H1 (cell line): ENCODE data around the gene KLHL10. TPM values are rescaled to one million over a fixed set of nuclear protein-coding genes. Genes with fewer than 3 reads are reported as not detected.

ENCODE experiments used
- CTCF ChIA-PET: fragments of 300-600 bp; sonication (Branson Sonifier 250); formaldehyde crosslinking; loops from one replicate; lab custom pipeline; 2021; ENCODE audit not compliant: partially characterized antibody; lab: Charles Lee
- POLR2A ChIA-PET: fragments of 300-600 bp; sonication (Branson Sonifier 250); formaldehyde crosslinking; loops from one replicate; lab custom pipeline; 2021; ENCODE audit warnings: inconsistent platforms; ENCODE audit not compliant: partially characterized antibody; lab: Charles Lee
- DNase-seq, 2 experiments: peaks; one replicate each; pipeline versions ENCODE4 v3.0.0 to v3.0.0-alpha.2; 2010 to 2022; ENCODE audit warnings: low spot score in 2 of 2, low read depth in 1 of 2, mixed read lengths in 1 of 2
- FAIRE-seq: peaks from 2 replicates; lab custom pipeline; 2011; peaks lifted over from hg19 to GRCh38; lab: Jason Lieb, UNC
- H2AFZ ChIP-seq: 2 replicates; pipeline ENCODE4 v1.8.1; 2012; ENCODE audit warnings: low read length, inconsistent platforms
- H2AK5ac ChIP-seq: 2 replicates; pipeline ENCODE4 v1.6.1; 2013; ENCODE audit warnings: low read depth, low read length
- H2BK120ac ChIP-seq: replicated peaks from 2 replicates; pipeline ENCODE3; 2013; ENCODE audit warnings: low read depth, low read length, inconsistent platforms
- H2BK12ac ChIP-seq: 2 replicates; pipeline ENCODE4 v1.6.1; 2013; ENCODE audit warnings: low read depth, low read length
- H2BK15ac ChIP-seq: 2 replicates; pipeline ENCODE4 v1.6.1; 2013; ENCODE audit warnings: low read length
- H2BK20ac ChIP-seq: 2 replicates; pipeline ENCODE4 v1.6.1; 2013; ENCODE audit warnings: low read length
- H2BK5ac ChIP-seq: 2 replicates; pipeline ENCODE4 v1.6.1; 2013; ENCODE audit warnings: low read depth, low read length
- H3K14ac ChIP-seq: 2 replicates; pipeline ENCODE4 v1.6.1; 2013; ENCODE audit warnings: inconsistent platforms; ENCODE audit not compliant: insufficient read length
- H3K18ac ChIP-seq: 2 replicates; pipeline ENCODE4 v1.6.1; 2013; ENCODE audit warnings: low read length; ENCODE audit errors: extremely low read depth
- H3K23ac ChIP-seq: 2 replicates; pipeline ENCODE4 v1.6.1; 2013; ENCODE audit warnings: inconsistent platforms; ENCODE audit not compliant: insufficient read length
- H3K23me2 ChIP-seq: 2 replicates; pipeline ENCODE4 v1.6.1; 2013; ENCODE audit warnings: low read depth, low read length
- H3K27ac ChIP-seq: 2 replicates; pipeline ENCODE4 v1.6.1; 2011; ENCODE audit warnings: low read depth, low read length, inconsistent platforms
- H3K27me3 ChIP-seq, 4 experiments: replicated peaks in 1 of 4; 1 replicate in 1 of 4; 2 replicates in 3 of 4; pipeline versions ENCODE4 v1.6.1 to v1.8.1; 2011 to 2013; ENCODE audit warnings: low read length in 3 of 4, mild to moderate bottlenecking in 3 of 4, inconsistent platforms in 2 of 4, mixed read lengths in 2 of 4, moderate library complexity in 1 of 4; ENCODE audit not compliant: control insufficient read depth in 3 of 4, insufficient read depth in 3 of 4; ENCODE audit errors: extremely low read depth in 1 of 4
- H3K36me3 ChIP-seq, 4 experiments: 2 replicates each; pipeline versions ENCODE4 v1.6.1 to v1.8.1; 2011 to 2013; ENCODE audit warnings: mild to moderate bottlenecking in 4 of 4, low read length in 3 of 4, moderate library complexity in 2 of 4, control low read depth in 1 of 4, inconsistent platforms in 1 of 4; ENCODE audit not compliant: insufficient read depth in 4 of 4, control insufficient read depth in 2 of 4
- H3K4ac ChIP-seq: replicated peaks from 2 replicates; pipeline ENCODE3; 2013; ENCODE audit warnings: low read length, low read depth, mixed read lengths, inconsistent platforms; ENCODE audit not compliant: insufficient read length
- H3K4me1 ChIP-seq, 4 experiments: replicated peaks in 1 of 4; 1 replicate in 1 of 4; 2 replicates in 3 of 4; pipeline versions ENCODE4 v1.6.1 to v1.8.1; 2011 to 2013; ENCODE audit warnings: low read length in 3 of 4, inconsistent platforms in 2 of 4, mixed read lengths in 1 of 4; ENCODE audit not compliant: insufficient read depth in 4 of 4, control insufficient read depth in 3 of 4
- H3K4me2 ChIP-seq, 2 experiments: 2 replicates each; pipeline versions ENCODE4 v1.6.1 to v1.8.1; 2011 to 2013; ENCODE audit warnings: low read depth in 2 of 2, low read length in 2 of 2, control low read depth in 1 of 2, inconsistent platforms in 1 of 2, mild to moderate bottlenecking in 1 of 2; ENCODE audit not compliant: insufficient read depth in 1 of 2
- H3K4me3 ChIP-seq, 4 experiments: fragments of 200-600, 300-600 bp in 1 of 4; sonication (generic), shearing (Covaris generic), sonication (Bioruptor Twin) in 1 of 4; 2 replicates each; pipeline versions ENCODE4 v1.5.1 to v1.8.1; 2011 to 2016; ENCODE audit warnings: low read length in 4 of 4, low read depth in 3 of 4, control low read depth in 2 of 4, inconsistent platforms in 2 of 4, mild to moderate bottlenecking in 2 of 4, mixed read lengths in 1 of 4, moderate library complexity in 1 of 4; ENCODE audit not compliant: insufficient read depth in 2 of 4; ENCODE audit errors: extremely low read depth in 1 of 4
- H3K56ac ChIP-seq: replicated peaks from 2 replicates; pipeline ENCODE3; 2013; ENCODE audit warnings: low read depth, mild to moderate bottlenecking, mixed read lengths, low read length, inconsistent platforms; ENCODE audit not compliant: insufficient read length
- H3K79me1 ChIP-seq: 2 replicates; pipeline ENCODE4 v1.6.1; 2013; ENCODE audit warnings: low read depth, low read length, control low read depth
- H3K79me2 ChIP-seq, 2 experiments: 2 replicates each; pipeline versions ENCODE4 v1.6.1 to v1.8.1; 2012 to 2013; ENCODE audit warnings: low read length in 2 of 2, mild to moderate bottlenecking in 2 of 2, inconsistent platforms in 1 of 2; ENCODE audit not compliant: insufficient read depth in 2 of 2, control insufficient read depth in 1 of 2
- H3K9ac ChIP-seq, 4 experiments: replicated peaks in 1 of 4; 1 replicate in 1 of 4; 2 replicates in 3 of 4; pipeline versions ENCODE4 v1.6.1 to v1.8.1; 2011 to 2013; ENCODE audit warnings: low read depth in 3 of 4, low read length in 3 of 4, control low read depth in 2 of 4, mild to moderate bottlenecking in 2 of 4, moderate library complexity in 2 of 4, inconsistent platforms in 1 of 4; ENCODE audit errors: extremely low read depth in 1 of 4
- H3K9me3 ChIP-seq, 2 experiments: 2 replicates each; pipeline versions ENCODE4 v1.6.1 to v1.8.1; 2012 to 2013; ENCODE audit warnings: mild to moderate bottlenecking in 2 of 2, moderate library complexity in 2 of 2, control low read depth in 1 of 2, inconsistent platforms in 1 of 2, low read depth in 1 of 2, low read length in 1 of 2, mixed read lengths in 1 of 2; ENCODE audit not compliant: insufficient read depth in 2 of 2
- H4K20me1 ChIP-seq, 2 experiments: replicated peaks in 1 of 2; 2 replicates each; pipeline versions ENCODE3 to v1.8.1; 2011 to 2013; ENCODE audit warnings: inconsistent platforms in 2 of 2, low read length in 2 of 2, mild to moderate bottlenecking in 1 of 2; ENCODE audit not compliant: insufficient read depth in 2 of 2, control insufficient read depth in 1 of 2
- H4K5ac ChIP-seq: 2 replicates; pipeline ENCODE4 v1.6.1; 2013; ENCODE audit warnings: low read length, low read depth, mixed read lengths, inconsistent platforms; ENCODE audit not compliant: insufficient read length
- H4K8ac ChIP-seq: 2 replicates; pipeline ENCODE4 v1.8.0; 2013; ENCODE audit warnings: mild to moderate bottlenecking, moderate library complexity, low read length, inconsistent platforms; ENCODE audit not compliant: insufficient read depth; ENCODE audit errors: extremely low read depth
- H4K91ac ChIP-seq: replicated peaks from 2 replicates; pipeline ENCODE3; 2013; ENCODE audit warnings: low read length, mixed read lengths, inconsistent platforms; ENCODE audit not compliant: insufficient read length
- NRF1 ChIP-seq: IDR thresholded peaks from 2 replicates; pipeline ENCODE4 v1.6.1; 2011; ENCODE audit warnings: mild to moderate bottlenecking, low read depth, low read length, improper control_type of control experiment
- PHF8 ChIP-seq: fragments of 200-600 bp; sonication (generic); conservative IDR thresholded peaks from 2 replicates; pipeline ENCODE4 v1.7.1; 2012; ENCODE audit warnings: low read depth, mild to moderate bottlenecking, inconsistent platforms, low read length, moderate library complexity
- POLR2A ChIP-seq, 2 experiments: IDR thresholded peaks; 1 replicate in 1 of 2; 2 replicates in 1 of 2; pipeline ENCODE4 v1.6.1; 2011; ENCODE audit warnings: low read depth in 2 of 2, low read length in 2 of 2, mild to moderate bottlenecking in 2 of 2; ENCODE audit errors: control extremely low read depth in 1 of 2
- POLR2AphosphoS5 ChIP-seq: IDR thresholded peaks from 2 replicates; pipeline ENCODE4 v1.6.1; 2011; ENCODE audit warnings: low read depth, low read length
- RBBP5 ChIP-seq: IDR thresholded peaks from 2 replicates; pipeline ENCODE4 v1.7.1; 2012; ENCODE audit warnings: low read depth, mild to moderate bottlenecking, inconsistent platforms, low read length, moderate library complexity, borderline replicate concordance
- TBP ChIP-seq: IDR thresholded peaks from 2 replicates; pipeline ENCODE4 v1.6.1; 2011; ENCODE audit warnings: low read depth, low read length, improper control_type of control experiment
- TEAD4 ChIP-seq: IDR thresholded peaks from 2 replicates; pipeline ENCODE4 v1.6.1; 2012; ENCODE audit warnings: low read depth, low read length, inconsistent platforms, mixed read lengths
- WGBS, 2 experiments: shearing (Covaris generic) in 1 of 2; methylation state at CpG; one replicate each; pipeline versions ENCODE4 v1.1.6 to v1.1.7; 2013 to 2015; ENCODE audit warnings: low lambda C conversion rate in 2 of 2, mixed read lengths in 2 of 2, inconsistent platforms in 1 of 2, low coverage in 1 of 2, missing lambda C conversion rate in 1 of 2; ENCODE audit not compliant: insufficient replicate concordance in 2 of 2, insufficient coverage in 1 of 2, insufficient read length in 1 of 2; ENCODE audit errors: extremely low coverage in 1 of 2, missing lambda C conversion rate in 1 of 2; 5-methylcytosine and 5-hydroxymethylcytosine counted together
- polyA plus RNA-seq, 7 experiments: library from polyadenylated mRNA; depleted of rRNA in 3 of 7; stranded (reverse) in 5 of 7; unstranded in 2 of 7; fragments of >200 nt in 5 of 7; fragments of 200-250 nt in 2 of 7; gene quantifications; 1 replicate in 5 of 7; 2 replicates in 1 of 7; 4 replicates in 1 of 7; pipeline versions ENCODE4 v1.2.1 to v1.2.3, GENCODE V29; 2011 to 2013; ENCODE audit warnings: missing spikeins in 2 of 7, mixed read lengths in 2 of 7
- total RNA-seq: library from RNA; stranded (reverse); fragmentation: NEBNext Ultra II Directional; extraction: Animal tissue kit (Norgen Biotek cat#: 25700); gene quantifications from 2 replicates; pipeline ENCODE4 v1.2.1, GENCODE V29; 2021

The KLHL10 gene
- total and polyA plus RNA-seq, 2 of the 8 experiments (the other 6 are each of a cell fraction or from before 2014, with no cell fraction given) = 0.19 to 0.26 TPM

DNA sequence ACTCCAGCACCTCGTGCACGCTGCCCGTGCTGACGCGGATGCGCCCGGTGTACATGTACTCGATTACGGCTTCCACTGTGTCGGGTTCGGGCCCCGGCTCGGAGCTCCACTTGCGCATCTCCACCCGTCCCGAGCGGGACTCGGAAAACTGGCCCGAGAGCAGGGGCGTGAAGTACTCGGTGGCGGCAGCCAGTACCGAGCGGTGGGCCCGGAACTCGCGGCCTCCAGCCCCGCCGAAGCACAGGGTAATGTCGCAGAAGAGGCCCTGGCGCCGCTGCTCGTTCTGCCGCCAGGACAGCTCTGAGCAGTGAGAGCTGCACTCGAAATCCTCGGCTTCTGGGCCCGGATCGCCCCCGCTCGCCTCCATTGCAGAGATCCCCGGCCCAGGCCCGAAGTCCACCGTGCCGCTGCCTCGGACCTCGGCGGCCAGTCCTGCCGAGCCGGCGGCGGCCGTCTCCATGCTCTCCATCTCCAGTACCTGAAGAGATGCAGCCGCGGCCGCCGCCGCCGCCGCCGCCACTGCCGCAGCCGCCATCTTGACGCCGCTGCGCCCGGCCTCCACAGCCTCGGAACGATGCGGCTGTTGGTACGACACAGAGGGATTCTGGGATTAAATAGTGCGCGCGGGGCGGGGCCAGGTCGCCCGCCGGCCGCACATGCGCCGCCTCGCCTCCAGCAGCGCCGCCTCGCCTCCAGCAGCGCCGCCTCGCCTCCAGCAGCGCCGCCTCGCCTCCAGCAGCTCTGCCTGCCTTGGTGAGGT lies 27.4 kb downstream of the KLHL10 start, which contains the start of gene KLHL11:
TSS of gene KLHL11 (minus strand) at position 588 of the 760 bp plus-strand sequence. CDS start at position 535, 53 bp downstream.
- Histone ChIP-seq H3K4ac (peak within 1 kb of the TSS; percentile 73), H3K27ac (peak within 1 kb of the TSS; percentile 42), H4K20me1 (peaks cover 2 to 23% of the 10 kb centered on the region in 2 experiments), H2AK5ac (no peak within 1 kb of the TSS), H2BK20ac (no peak within 1 kb of the TSS), H3K79me2 (peaks cover 10 to 44% of the 10 kb centered on the region in 2 experiments), H2BK12ac (no peak within 1 kb of the TSS), H3K14ac (peak within 1 kb of the TSS; percentile 89), H2BK15ac (no peak within 1 kb of the TSS), H3K9me3 (no peaks in the 10 kb centered on the region), H3K36me3 (peaks cover 11 to 32% (median 28%) of the 10 kb centered on the region in 4 experiments), H3K27me3 (no peaks in the 10 kb centered on the region), H3K18ac (peak within 1 kb of the TSS; percentile 90), H3K56ac (peak within 1 kb of the TSS; percentile 81), H3K23me2 (peaks cover 9% of the 10 kb centered on the region), H3K4me2 (peak within 1 kb of the TSS; percentile 80 to 93), H3K9ac (peak within 1 kb of the TSS; percentile 70 to 95 (median 87)), H4K5ac (peak within 1 kb of the TSS; percentile 77), H4K8ac (peak within 1 kb of the TSS; percentile 98), H3K4me3 (peak within 1 kb of the TSS; percentile 86 to 94 (median 92)), H2BK120ac (no peak within 1 kb of the TSS), H2BK5ac (peak within 1 kb of the TSS; percentile 87), H3K23ac (no peak within 1 kb of the TSS), H4K91ac (peak within 1 kb of the TSS; percentile 70), H2AFZ (peak within 1 kb of the TSS; percentile 45; the same call in 1 of the 2 replicates), H3K79me1 (peaks cover 3% of the 10 kb centered on the region), H3K4me1 (peaks cover 9 to 25% (median 13%) of the 10 kb centered on the region in 4 experiments)
- DNase-seq (peak; percentile 58 to 90), FAIRE-seq (no peak)
- CTCF ChIA-PET = interaction anchor here (0.8 to 2.2 kb wide), 9 partner anchors 23 to 166 kb away, joined by 3 to 7 read pairs (median 4); partner anchors contain the start of genes HAP1 and P3H4
- POLR2A ChIA-PET = interaction anchor here (0.6 to 4.1 kb wide), 39 partner anchors 10 to 176 kb away, joined by 3 to 26 read pairs (median 5); partner anchors contain the start of genes ACLY, EIF1, FKBP10 and HAP1
- WGBS, 2 experiments = 2% methylated on average over 85 of the region's 90 CpGs; no CpG with 5 or more reads in 1 of the 2 experiments
- peak; percentile 79 for TF ChIP-seq RBBP5
- peak; percentile 59 for TF ChIP-seq NRF1
- peak; percentile 88 for TF ChIP-seq TBP
- TF ChIP-seq PHF8 = peak; percentile 83
- peak; percentile 42 to 87 for TF ChIP-seq POLR2A (IDR thresholded peaks at IDR 0.05; ENCODE audit: control extremely low read depth in 1 of 2, low read depth in 2 of 2, low read length in 2 of 2)
- peak; percentile 15; the same call in 1 of the 2 replicates for TF ChIP-seq TEAD4
- TF ChIP-seq POLR2AphosphoS5 = peak; percentile 72; the same call in 1 of the 2 replicates
